Measurements from ENCODE around the gene CDCP1. TPM values are rescaled to one million over a fixed set of nuclear protein-coding genes. Genes with fewer than 3 reads are reported as not detected.
"Not testable (repeated sequence)": the region's sequence is repeated elsewhere in the genome, so short reads cannot be mapped to it uniquely, and the experiment has no call there.

Gene CDCP1
- total and polyA plus RNA-seq, 3 experiments from 2014 or later, result 0.71 to 0.96 TPM; not detected in 1

DNA sequence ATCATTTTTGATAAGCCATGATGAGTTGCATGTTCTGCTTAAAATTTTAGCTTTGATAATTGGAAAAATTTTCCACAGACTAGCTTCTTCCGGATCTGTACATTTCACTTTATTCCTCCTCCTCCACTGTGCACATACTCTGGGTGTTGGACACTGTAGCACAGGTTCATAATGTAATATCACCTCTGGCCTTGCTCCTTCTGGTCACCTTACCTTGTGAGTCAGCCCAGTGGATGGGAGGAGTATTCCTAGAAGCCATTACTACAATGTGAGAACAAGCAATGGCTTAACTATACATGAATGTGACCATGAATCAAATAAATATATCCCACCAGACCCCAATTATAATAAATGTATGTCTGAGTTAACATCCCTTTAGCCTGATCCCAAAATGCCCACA is 6.1 kb upstream of the CDCP1 start:
- CTCF ChIA-PET, result no interaction called here
- H3K4me3 ChIP-seq (ENCODE audit: low read length), result no peak overlapping the region
- no peak overlapping the region for H3K4me3 Mint-ChIP-seq
- H3K36me3 ChIP-seq (ENCODE audit: insufficient read depth, low read length), result no peaks in the 10 kb centered on the region
- no peaks in the 10 kb centered on the region for H3K27me3 ChIP-seq (ENCODE audit: insufficient read depth, low read length, poor library complexity, severe bottlenecking)
- H3K9me3 Mint-ChIP-seq, result peaks cover 0 to 8% (median 6%) of the 10 kb centered on the region in 5 donors
- H3K9me3 ChIP-seq (ENCODE audit: low read length), result no peaks in the 10 kb centered on the region
- DNase-seq, result no peak
- peaks cover 21 to 32% of the 10 kb centered on the region in 2 donors for H3K27me3 Mint-ChIP-seq
- H3K27ac Mint-ChIP-seq, result no peak overlapping the region
- no peak overlapping the region for H3K27ac ChIP-seq (ENCODE audit: low read depth, low read length)
- POLR2A ChIA-PET, result no interaction called here
- no peaks in the 10 kb centered on the region for H3K4me1 ChIP-seq (ENCODE audit: insufficient read depth, low read length)
- H3K36me3 Mint-ChIP-seq, result peaks cover 0 to 4% (median 0%) of the 10 kb centered on the region in 3 donors
- H3K4me1 Mint-ChIP-seq, result no peaks in the 10 kb centered on the region

DNA sequence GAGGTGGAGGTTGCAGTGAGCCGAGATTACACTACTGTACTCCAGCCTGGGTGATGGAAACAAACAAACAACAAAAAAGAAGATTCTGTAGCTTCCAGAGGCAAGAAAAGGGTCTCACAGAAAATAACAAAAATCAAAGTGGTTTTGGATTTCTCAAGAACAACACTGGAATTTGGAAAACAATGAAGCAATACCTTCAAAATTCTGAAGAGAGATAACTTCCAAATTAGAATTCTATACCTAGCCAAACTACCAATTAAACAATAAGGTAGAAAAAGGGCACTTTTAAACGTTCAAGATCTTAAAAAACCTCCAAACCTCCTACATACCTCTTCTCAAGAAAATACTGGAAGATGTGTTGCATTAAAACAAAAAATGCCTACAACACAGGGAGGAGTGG is 4.9 kb upstream of the CDCP1 start:
- no peak overlapping the region for H3K27ac ChIP-seq (ENCODE audit: low read depth, low read length)
- peaks cover 3 to 9% (median 6%) of the 10 kb centered on the region in 3 donors for H3K4me1 Mint-ChIP-seq
- peaks cover 29 to 37% of the 10 kb centered on the region in 2 donors for H3K27me3 Mint-ChIP-seq
- ChIA-PET POLR2A (no interaction called here), CTCF (no interaction called here)
- no peak overlapping the region for H3K4me3 ChIP-seq (ENCODE audit: low read length)
- no peak overlapping the region for H3K4me3 Mint-ChIP-seq
- no peak overlapping the region for H3K27ac Mint-ChIP-seq
- peaks cover 0 to 4% (median 0%) of the 10 kb centered on the region in 3 donors for H3K36me3 Mint-ChIP-seq
- H3K9me3 ChIP-seq (ENCODE audit: low read length), result no peaks in the 10 kb centered on the region
- no peaks in the 10 kb centered on the region for H3K36me3 ChIP-seq (ENCODE audit: insufficient read depth, low read length)
- DNase-seq, result no peak
- H3K4me1 ChIP-seq (ENCODE audit: insufficient read depth, low read length), result no peaks in the 10 kb centered on the region
- H3K27me3 ChIP-seq (ENCODE audit: insufficient read depth, low read length, poor library complexity, severe bottlenecking), result peaks cover 11% of the 10 kb centered on the region
- peaks cover 0 to 8% (median 6%) of the 10 kb centered on the region in 5 donors for H3K9me3 Mint-ChIP-seq

- H3K4me3 ChIP-seq (ENCODE audit: low read length), result no peak overlapping the region
- H3K36me3 Mint-ChIP-seq, result peaks cover 0 to 4% (median 0%) of the 10 kb centered on the region in 3 donors
- H3K27ac ChIP-seq (ENCODE audit: low read depth, low read length), result no peak overlapping the region
- ChIA-PET CTCF (interaction anchor here (1.4 kb wide), 1 partner anchor 13 kb away, joined by 4 read pairs; no protein-coding TSS in a partner anchor), POLR2A (no interaction called here)
- DNase-seq, result no peak
- H3K4me1 Mint-ChIP-seq, result peaks cover 10 to 28% (median 14%) of the 10 kb centered on the region in 3 donors
- H3K27ac Mint-ChIP-seq, result no peak overlapping the region
- H3K27me3 ChIP-seq (ENCODE audit: insufficient read depth, low read length, poor library complexity, severe bottlenecking), result peaks cover 20% of the 10 kb centered on the region
- peaks cover 0 to 8% (median 6%) of the 10 kb centered on the region in 5 donors for H3K9me3 Mint-ChIP-seq
- H3K4me3 Mint-ChIP-seq, result no peak overlapping the region
- peaks cover 38 to 51% of the 10 kb centered on the region in 2 donors for H3K27me3 Mint-ChIP-seq
- H3K9me3 ChIP-seq (ENCODE audit: low read length), result no peaks in the 10 kb centered on the region
- H3K36me3 ChIP-seq (ENCODE audit: insufficient read depth, low read length), result no peaks in the 10 kb centered on the region
- H3K4me1 ChIP-seq (ENCODE audit: insufficient read depth, low read length), result peaks cover 8% of the 10 kb centered on the region
Observed at GRCh38 chr3:45148921-45149320, 2.7 kb upstream of the CDCP1 start.

GRCh38 chr3:45145223-45145622 is 955 bp downstream of the CDCP1 start:
- peak overlapping the region in 6 of 7 donors; percentile 3 to 64 (median 47) for H3K4me3 Mint-ChIP-seq
- POLR2A ChIA-PET, result no interaction called here

GRCh38 chr3:45143673-45144671 is 2.2 kb downstream of the CDCP1 start:
- Histone ChIP-seq H3K4me3 (ENCODE audit: low read length) (no peak overlapping the region), H3K4me1 (ENCODE audit: insufficient read depth, low read length) (peaks cover 8% of the 10 kb centered on the region), H3K36me3 (ENCODE audit: insufficient read depth, low read length) (no peaks in the 10 kb centered on the region), H3K9me3 (ENCODE audit: low read length) (no peaks in the 10 kb centered on the region), H3K27me3 (ENCODE audit: insufficient read depth, low read length, poor library complexity, severe bottlenecking) (peaks cover 20% of the 10 kb centered on the region), H3K27ac (ENCODE audit: low read depth, low read length) (no peak overlapping the region)
- no peak for DNase-seq
- peaks cover 47 to 69% of the 10 kb centered on the region in 2 donors for H3K27me3 Mint-ChIP-seq
- peak overlapping the region in 3 of 7 donors; percentile 10 to 39 (median 32) for H3K4me3 Mint-ChIP-seq
- no peak overlapping the region for H3K27ac Mint-ChIP-seq
- CTCF ChIA-PET, result no interaction called here
- POLR2A ChIA-PET, result no interaction called here
- no peaks in the 10 kb centered on the region for H3K9me3 Mint-ChIP-seq
- peaks cover 0 to 2% (median 0%) of the 10 kb centered on the region in 3 donors for H3K36me3 Mint-ChIP-seq
- peaks cover 10 to 28% (median 14%) of the 10 kb centered on the region in 3 donors for H3K4me1 Mint-ChIP-seq

More at GRCh38 chr3:45145223-45145622, 955 bp downstream of the CDCP1 start:
- peak overlapping the region; percentile 45 for H3K4me3 ChIP-seq (ENCODE audit: low read length)
- H3K36me3 ChIP-seq (ENCODE audit: insufficient read depth, low read length), result no peaks in the 10 kb centered on the region
- peaks cover 8% of the 10 kb centered on the region for H3K4me1 ChIP-seq (ENCODE audit: insufficient read depth, low read length)
- H3K9me3 ChIP-seq (ENCODE audit: low read length), result no peaks in the 10 kb centered on the region
- no peak for DNase-seq
- H3K27me3 ChIP-seq (ENCODE audit: insufficient read depth, low read length, poor library complexity, severe bottlenecking), result peaks cover 20% of the 10 kb centered on the region
- H3K4me1 Mint-ChIP-seq, result peaks cover 10 to 28% (median 14%) of the 10 kb centered on the region in 3 donors
- H3K36me3 Mint-ChIP-seq, result peaks cover 0 to 4% (median 2%) of the 10 kb centered on the region in 3 donors
- peaks cover 50 to 72% of the 10 kb centered on the region in 2 donors for H3K27me3 Mint-ChIP-seq
- CTCF ChIA-PET, result no interaction called here
- H3K27ac Mint-ChIP-seq, result no peak overlapping the region
- peaks cover 0 to 4% (median 0%) of the 10 kb centered on the region in 5 donors for H3K9me3 Mint-ChIP-seq
- no peak overlapping the region for H3K27ac ChIP-seq (ENCODE audit: low read depth, low read length)

DNA sequence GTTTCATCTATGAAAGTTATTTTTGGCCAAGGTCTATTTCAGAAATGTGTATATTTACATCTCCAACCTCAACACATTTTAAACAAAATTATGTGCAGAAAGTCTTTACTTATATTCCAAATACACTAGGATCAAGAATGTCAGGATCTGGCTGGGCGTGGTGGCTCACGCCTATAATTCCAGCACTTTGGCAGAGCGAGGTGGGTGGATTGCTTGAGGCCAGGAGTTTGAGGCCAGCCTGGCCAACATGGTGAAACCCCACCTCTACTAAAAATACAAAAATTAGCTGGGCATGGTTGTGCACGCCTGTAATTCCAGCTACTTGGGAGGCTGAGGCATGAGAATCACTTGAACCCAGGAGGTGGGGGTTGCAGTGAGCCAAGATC is 5.4 kb downstream of the CDCP1 start:
- DNase-seq; H3K4me1 ChIP-seq (ENCODE audit: insufficient read depth, low read length); H3K36me3 Mint-ChIP-seq; H3K36me3 ChIP-seq (ENCODE audit: insufficient read depth, low read length); CTCF ChIA-PET; H3K27ac ChIP-seq (ENCODE audit: low read depth, low read length); H3K27ac Mint-ChIP-seq; H3K4me3 ChIP-seq (ENCODE audit: low read length); H3K27me3 ChIP-seq (ENCODE audit: insufficient read depth, low read length, poor library complexity, severe bottlenecking); H3K4me3 Mint-ChIP-seq; H3K9me3 Mint-ChIP-seq; POLR2A ChIA-PET; H3K9me3 ChIP-seq (ENCODE audit: low read length): not testable (repeated sequence)
- peaks cover 34 to 51% of the 10 kb centered on the region in 2 donors for H3K27me3 Mint-ChIP-seq
- peaks cover 7 to 17% (median 8%) of the 10 kb centered on the region in 3 donors for H3K4me1 Mint-ChIP-seq

- Histone ChIP-seq H3K9me3 (ENCODE audit: low read length) (no peaks in the 10 kb centered on the region), H3K36me3 (ENCODE audit: insufficient read depth, low read length) (no peaks in the 10 kb centered on the region), H3K4me1 (ENCODE audit: insufficient read depth, low read length) (peaks cover 2% of the 10 kb centered on the region), H3K27ac (ENCODE audit: low read depth, low read length) (no peak overlapping the region), H3K27me3 (ENCODE audit: insufficient read depth, low read length, poor library complexity, severe bottlenecking) (peaks cover 4% of the 10 kb centered on the region), H3K4me3 (ENCODE audit: low read length) (no peak overlapping the region)
- H3K4me1 Mint-ChIP-seq, result peaks cover 5 to 13% (median 7%) of the 10 kb centered on the region in 3 donors
- peaks cover 31 to 47% of the 10 kb centered on the region in 2 donors for H3K27me3 Mint-ChIP-seq
- no peak for DNase-seq
- H3K4me3 Mint-ChIP-seq, result no peak overlapping the region
- peak overlapping the region in 1 of 8 donors; percentile 44 for H3K27ac Mint-ChIP-seq
- H3K36me3 Mint-ChIP-seq, result peaks cover 0 to 4% (median 0%) of the 10 kb centered on the region in 3 donors
- ChIA-PET POLR2A (no interaction called here), CTCF (no interaction called here)
- no peaks in the 10 kb centered on the region for H3K9me3 Mint-ChIP-seq
Observed at GRCh38 chr3:45140141-45140769, 5.9 kb downstream of the CDCP1 start.
